Brain microvascular endothelial cell (primary cell): ENCODE results near the gene HELT.
"Not testable (repeated sequence)": the region's sequence is repeated elsewhere in the genome, so short reads cannot be mapped to it uniquely, and the experiment has no call there.

Source experiments
- DNase-seq: peaks from one replicate; pipeline ENCODE4 v3.0.0-alpha.2; 2020
- H3K27ac ChIP-seq: fragments of 250-450 bp; sonication (Bioruptor Pico); 2 replicates; pipeline ENCODE4 v1.5.1; 2020; ENCODE audit warnings: mild to moderate bottlenecking, moderate library complexity
- H3K27me3 ChIP-seq: fragments of 250-450 bp; sonication (Bioruptor Pico); replicated peaks from 2 replicates; pipeline ENCODE4 v1.5.1; 2020; ENCODE audit warnings: mild to moderate bottlenecking
- H3K36me3 ChIP-seq: fragments of 250-450 bp; sonication (Bioruptor Pico); replicated peaks from 2 replicates; pipeline ENCODE4 v1.5.1; 2020; ENCODE audit warnings: mild to moderate bottlenecking
- H3K4me3 ChIP-seq: 2 replicates; pipeline ENCODE4 v1.5.1; 2011; ENCODE audit warnings: low read depth, mild to moderate bottlenecking, control low read depth, low read length, moderate library complexity
- CTCF ChIP-seq: IDR thresholded peaks from 2 replicates; pipeline ENCODE4 v1.5.1; 2011; ENCODE audit warnings: low read depth, mild to moderate bottlenecking, moderate library complexity, low read length, control low read depth, inconsistent platforms; ENCODE audit errors: missing control alignments
- in situ Hi-C: cut with HindIII; loops from 2 replicates; pipeline ENCODE4 v1.10.0; 2017; ENCODE audit warnings: low sequenced_read_pairs, low pct_ligation_motif_present

The HELT gene

DNA sequence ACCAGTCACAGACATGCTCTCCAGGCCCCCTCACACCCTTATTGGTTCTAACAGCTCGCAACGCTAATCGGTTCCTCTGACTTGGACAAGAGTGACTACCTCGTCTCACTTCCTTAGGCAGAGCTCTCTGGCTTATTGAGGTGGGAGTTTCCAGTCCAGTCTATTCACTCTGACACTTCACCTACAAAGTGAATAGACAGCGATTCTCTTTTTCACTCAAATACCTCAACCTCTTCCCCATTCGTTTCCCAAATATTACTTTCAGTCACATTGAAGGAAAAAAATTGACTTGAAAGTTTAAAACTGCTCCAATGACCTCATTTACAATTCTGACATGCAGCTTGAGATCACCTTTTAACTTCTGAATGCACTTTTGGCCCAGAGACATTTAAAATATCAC lies 17.7 kb downstream of the HELT start:
- in situ Hi-C loops = no loop called here
- TF ChIP-seq CTCF = no peak
- DNase-seq = no peak

GRCh38 chr4:185036842-185037241 lies 18.6 kb downstream of the HELT start:
- in situ Hi-C loops = no loop called here
- no peak for TF ChIP-seq CTCF

More for the DNA sequence above, 17.7 kb downstream of the HELT start:
- Histone ChIP-seq H3K27me3 (peaks cover 3% of the 10 kb centered on the region), H3K4me3 (no peak overlapping the region), H3K27ac (no peak overlapping the region), H3K36me3 (no peaks in the 10 kb centered on the region)

DNA sequence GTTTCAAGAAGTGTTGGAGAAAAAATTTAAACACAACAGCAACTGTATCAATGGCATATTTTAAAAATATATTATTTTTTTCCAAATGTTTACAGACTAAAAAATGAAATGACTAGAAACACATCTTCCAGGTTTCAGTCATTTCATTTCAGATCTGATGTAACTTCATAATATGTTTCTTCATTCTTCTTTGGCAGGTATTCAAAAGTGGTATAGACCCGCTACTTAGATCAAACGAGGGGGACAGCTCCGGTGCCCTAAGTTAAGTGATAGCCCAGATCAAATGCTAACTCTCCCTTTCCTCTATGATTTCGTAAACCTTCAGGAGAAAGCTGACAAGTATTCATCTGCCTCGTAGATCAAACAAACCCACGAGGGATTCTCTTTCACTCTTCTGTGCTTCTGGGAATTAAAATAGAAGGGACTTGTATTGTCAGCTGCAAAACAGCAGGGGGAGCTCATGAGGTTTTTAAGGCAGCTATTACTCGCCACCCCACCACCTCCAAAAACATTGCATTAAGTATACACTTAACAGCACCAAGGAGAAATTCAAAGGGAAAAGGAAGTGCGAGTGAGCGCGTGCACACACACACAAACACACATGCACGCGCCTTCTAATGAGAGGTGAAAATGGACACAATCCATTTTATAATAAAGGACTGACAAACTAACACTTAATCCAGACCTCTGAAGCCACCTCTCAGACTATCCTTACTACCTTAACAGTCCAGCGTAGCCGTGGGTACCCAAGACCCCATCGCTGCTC lies 21.4 kb downstream of the HELT start:
- no peaks in the 10 kb centered on the region for H3K36me3 ChIP-seq
- no peaks in the 10 kb centered on the region for H3K27me3 ChIP-seq
- TF ChIP-seq CTCF = peak; percentile 82
- H3K27ac ChIP-seq = no peak overlapping the region
- peak; percentile 67 for DNase-seq
- peak overlapping the region; percentile 3 for H3K4me3 ChIP-seq
- in situ Hi-C loops = no loop called here

More at GRCh38 chr4:185036842-185037241, 18.6 kb downstream of the HELT start:
- Histone ChIP-seq H3K36me3 (no peaks in the 10 kb centered on the region), H3K27ac (no peak overlapping the region), H3K4me3 (no peak overlapping the region), H3K27me3 (no peaks in the 10 kb centered on the region)
- no peak for DNase-seq

DNA sequence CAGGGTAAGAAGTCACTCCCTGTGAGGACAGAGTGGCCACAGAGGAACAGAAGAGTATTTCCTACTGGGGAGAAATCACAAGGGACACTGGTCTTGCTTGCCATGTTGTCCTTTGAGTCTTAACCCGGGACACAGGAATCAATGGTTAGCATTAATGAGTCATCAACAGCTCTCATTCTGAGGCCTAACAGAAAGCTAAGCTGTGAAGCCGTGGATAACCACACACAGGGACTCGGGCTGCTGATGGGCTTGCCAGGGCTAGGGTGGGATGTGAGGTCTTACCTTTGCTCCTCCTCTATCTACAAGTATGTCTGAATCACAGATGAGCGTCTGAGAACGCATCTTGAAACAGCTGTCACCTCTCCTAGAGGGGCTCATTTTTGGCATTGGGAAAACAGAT lies 22.2 kb downstream of the HELT start:
- Histone ChIP-seq H3K27ac (no peak overlapping the region), H3K27me3 (no peaks in the 10 kb centered on the region), H3K36me3 (no peaks in the 10 kb centered on the region), H3K4me3 (no peak overlapping the region)
- no peak for TF ChIP-seq CTCF
- no peak for DNase-seq
- in situ Hi-C loops = no loop called here

DNA sequence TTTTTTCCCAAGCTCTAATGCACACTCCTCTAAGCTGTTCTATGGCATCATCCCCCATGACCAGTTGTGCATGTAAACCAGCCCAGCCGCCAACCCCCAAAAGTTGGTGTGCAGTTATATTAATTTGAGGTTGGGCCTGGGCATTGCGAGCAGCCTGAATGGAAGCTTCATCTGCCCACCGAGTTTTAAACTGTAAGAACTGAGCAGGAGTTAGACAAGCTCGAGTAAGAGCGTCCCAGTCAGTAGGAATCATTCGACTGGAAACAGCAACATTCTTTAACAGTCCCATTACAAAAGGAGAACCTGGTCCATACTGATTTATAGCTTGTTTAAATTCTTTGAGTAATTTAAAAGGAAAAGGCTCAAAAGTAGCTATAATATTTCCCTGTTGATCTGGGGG lies 32.0 kb downstream of the HELT start:
- H3K27ac ChIP-seq, H3K27me3 ChIP-seq, H3K4me3 ChIP-seq, H3K36me3 ChIP-seq, DNase-seq, in situ Hi-C loops: not testable (repeated sequence)

DNA sequence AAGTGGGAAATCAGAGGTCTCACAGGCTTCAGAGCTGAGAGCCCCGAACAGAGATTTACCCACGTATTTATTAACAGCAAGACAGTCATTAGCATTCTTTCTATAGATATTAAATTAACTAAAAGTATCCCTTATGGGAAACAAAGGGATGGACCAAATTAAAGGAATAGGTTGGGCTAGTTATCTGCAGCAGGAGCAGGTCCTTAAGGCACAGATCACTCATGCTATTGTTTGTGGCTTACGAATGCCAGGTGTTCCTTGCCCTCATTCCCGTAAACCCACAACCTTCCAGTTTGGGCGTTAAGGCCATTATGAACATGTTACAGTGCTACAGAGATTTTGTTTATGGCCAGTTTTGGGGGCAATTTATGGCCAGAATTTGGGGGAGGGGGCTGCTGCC lies 33.0 kb downstream of the HELT start:
- in situ Hi-C loops, H3K36me3 ChIP-seq: not testable (repeated sequence)

GRCh38 chr4:185053746-185054145 lies 35.5 kb downstream of the HELT start:
- DNase-seq = no peak
- H3K4me3 ChIP-seq = no peak overlapping the region
- H3K36me3 ChIP-seq = no peaks in the 10 kb centered on the region
- no peak for TF ChIP-seq CTCF
- in situ Hi-C loops = no loop called here
- H3K27ac ChIP-seq = no peak overlapping the region
- H3K27me3 ChIP-seq = no peaks in the 10 kb centered on the region

More for the DNA sequence above, 33.0 kb downstream of the HELT start:
- H3K27me3 ChIP-seq, H3K27ac ChIP-seq, H3K4me3 ChIP-seq, DNase-seq: not testable (repeated sequence)
